ENCODE results near the gene PIK3R5.

DNA sequence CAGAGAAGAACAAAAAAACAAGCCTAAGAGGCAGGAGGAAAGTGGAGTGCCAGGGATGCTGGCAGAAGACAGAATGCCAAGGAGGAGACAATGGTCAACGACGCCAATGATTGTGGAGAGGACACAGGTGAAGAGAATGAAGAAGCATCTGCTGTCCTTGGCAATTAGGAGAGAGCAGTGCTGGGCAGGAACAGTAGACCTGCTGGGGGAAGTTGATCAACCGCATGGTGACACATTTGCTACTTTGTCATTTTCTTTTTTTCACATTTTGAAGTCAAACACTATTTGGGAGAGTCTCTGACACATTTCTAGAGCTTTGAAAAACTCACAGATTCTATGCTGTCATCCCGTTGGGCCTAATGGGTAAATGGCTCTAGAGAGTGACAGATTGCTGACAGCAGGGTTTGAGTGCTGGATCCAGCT, 97.0 kb downstream of the PIK3R5 start:
- TF ChIP-seq EZH2phosphoT487 (IDR thresholded peaks at IDR 0.05; ENCODE audit: borderline replicate concordance, low read length): no peak
- TF ChIP-seq, protein P1, sequence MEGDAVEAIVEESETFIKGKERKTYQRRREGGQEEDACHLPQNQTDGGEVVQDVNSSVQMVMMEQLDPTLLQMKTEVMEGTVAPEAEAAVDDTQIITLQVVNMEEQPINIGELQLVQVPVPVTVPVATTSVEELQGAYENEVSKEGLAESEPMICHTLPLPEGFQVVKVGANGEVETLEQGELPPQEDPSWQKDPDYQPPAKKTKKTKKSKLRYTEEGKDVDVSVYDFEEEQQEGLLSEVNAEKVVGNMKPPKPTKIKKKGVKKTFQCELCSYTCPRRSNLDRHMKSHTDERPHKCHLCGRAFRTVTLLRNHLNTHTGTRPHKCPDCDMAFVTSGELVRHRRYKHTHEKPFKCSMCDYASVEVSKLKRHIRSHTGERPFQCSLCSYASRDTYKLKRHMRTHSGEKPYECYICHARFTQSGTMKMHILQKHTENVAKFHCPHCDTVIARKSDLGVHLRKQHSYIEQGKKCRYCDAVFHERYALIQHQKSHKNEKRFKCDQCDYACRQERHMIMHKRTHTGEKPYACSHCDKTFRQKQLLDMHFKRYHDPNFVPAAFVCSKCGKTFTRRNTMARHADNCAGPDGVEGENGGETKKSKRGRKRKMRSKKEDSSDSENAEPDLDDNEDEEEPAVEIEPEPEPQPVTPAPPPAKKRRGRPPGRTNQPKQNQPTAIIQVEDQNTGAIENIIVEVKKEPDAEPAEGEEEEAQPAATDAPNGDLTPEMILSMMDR (IDR thresholded peaks at IDR 0.05; ENCODE audit: low read depth, low read length, poor library complexity, severe bottlenecking): no peak

Measured in DOHH2 (cell line).